Kidney tubule cell (primary cell): Measurements from ENCODE around the gene KCNAB2.

Experiments used
- DNase-seq: peaks from one replicate; pipeline ENCODE4 v3.0.0-alpha.2; 2018; ENCODE audit warnings: low spot score

Gene KCNAB2

GRCh38 chr1:6097824-6098223 is 52.1 kb downstream of the KCNAB2 start:
- no peak for DNase-seq

DNA sequence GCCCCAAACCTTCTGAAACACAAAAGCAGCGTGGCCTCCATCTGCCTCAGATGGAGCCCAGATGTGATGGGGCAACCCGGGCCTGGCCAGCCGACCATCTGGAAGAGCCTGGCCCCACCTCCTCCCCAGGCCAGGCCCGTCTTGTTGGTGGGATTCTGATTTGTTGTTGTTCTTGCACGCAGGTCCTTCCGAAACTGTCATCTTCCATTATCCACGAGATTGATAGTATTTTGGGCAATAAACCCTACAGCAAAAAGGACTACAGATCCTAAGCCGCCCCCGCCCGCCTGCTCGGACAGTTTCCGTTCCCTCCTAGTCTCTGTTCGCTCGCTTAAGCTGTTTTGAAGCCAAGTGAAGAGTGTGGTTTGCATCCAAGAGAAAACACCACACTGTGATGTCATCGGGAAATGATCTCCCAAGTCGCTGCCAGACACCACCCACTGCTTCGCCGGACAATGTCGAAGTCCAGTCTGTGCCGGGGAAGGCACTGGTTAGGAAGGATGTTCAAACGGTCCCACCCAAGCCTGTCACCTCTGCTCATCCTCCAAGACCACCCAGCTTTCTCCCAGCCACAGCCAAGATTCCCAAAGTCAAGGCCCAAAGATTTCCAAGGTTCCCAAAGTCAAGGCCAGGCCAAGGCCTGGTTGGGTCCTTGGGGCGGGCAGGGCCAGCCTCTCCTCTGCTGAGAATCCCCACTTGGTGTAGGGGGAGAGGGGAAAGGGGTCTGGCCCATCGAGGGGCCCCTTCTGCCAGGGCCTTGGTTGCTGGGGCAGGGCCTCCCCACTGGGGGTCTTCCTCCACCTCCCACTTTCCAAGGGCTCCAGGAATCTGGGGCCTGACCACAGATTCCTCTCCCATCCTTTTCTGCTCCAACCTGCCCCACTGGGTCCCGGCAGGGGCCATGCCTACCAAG is 52.9 kb downstream of the KCNAB2 start:
- no peak for DNase-seq

GRCh38 chr1:6099297-6099696 is 53.6 kb downstream of the KCNAB2 start:
- no peak for DNase-seq

DNA sequence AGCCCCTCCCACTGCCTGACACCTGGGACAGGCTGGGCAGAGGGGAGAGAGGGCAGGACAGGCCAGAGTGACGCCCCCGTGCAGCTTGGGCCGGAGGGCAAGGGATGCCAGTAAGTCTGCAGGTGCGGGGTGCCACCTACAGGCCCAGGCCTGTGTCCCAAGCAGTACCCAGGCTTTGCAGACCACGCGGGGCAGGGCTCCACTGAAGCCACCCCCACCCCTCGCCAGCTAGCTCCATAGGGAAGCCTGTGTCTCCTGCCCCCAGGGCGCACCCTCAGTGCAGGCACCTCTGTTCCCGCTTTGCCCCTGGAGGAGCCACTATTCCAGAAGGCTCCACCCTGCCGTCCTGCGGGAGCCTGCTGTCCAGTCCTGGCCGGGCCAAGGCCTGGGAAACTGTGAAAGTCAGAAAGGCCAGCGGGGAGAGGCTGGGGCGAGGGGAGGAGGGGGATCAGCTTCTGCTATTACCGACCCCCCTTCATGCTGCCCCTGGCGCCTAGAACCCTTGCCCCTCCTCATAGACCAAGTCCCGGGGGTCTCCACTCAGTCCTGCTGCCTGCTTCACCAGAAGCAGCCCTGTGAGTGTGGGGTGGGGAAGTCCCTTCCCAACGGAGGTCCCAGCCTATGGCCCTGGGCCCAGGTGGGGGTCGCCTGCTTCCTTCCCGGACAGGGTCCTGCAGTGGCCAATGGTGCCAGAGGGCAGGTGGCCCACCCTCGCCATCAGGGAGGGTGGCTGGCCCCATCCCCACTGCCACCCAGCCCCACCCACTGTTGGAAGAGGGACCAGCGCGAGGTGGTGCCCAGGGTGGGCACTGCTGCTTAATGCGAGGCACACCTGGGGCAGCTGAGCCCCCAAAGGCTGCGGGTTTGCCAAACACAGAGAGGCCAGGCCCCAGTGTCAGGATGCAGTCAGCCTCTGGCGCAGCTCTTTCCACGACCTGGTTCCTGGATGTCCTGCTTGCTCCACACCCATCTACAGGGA is 54.4 kb downstream of the KCNAB2 start:
- no peak for DNase-seq

DNA sequence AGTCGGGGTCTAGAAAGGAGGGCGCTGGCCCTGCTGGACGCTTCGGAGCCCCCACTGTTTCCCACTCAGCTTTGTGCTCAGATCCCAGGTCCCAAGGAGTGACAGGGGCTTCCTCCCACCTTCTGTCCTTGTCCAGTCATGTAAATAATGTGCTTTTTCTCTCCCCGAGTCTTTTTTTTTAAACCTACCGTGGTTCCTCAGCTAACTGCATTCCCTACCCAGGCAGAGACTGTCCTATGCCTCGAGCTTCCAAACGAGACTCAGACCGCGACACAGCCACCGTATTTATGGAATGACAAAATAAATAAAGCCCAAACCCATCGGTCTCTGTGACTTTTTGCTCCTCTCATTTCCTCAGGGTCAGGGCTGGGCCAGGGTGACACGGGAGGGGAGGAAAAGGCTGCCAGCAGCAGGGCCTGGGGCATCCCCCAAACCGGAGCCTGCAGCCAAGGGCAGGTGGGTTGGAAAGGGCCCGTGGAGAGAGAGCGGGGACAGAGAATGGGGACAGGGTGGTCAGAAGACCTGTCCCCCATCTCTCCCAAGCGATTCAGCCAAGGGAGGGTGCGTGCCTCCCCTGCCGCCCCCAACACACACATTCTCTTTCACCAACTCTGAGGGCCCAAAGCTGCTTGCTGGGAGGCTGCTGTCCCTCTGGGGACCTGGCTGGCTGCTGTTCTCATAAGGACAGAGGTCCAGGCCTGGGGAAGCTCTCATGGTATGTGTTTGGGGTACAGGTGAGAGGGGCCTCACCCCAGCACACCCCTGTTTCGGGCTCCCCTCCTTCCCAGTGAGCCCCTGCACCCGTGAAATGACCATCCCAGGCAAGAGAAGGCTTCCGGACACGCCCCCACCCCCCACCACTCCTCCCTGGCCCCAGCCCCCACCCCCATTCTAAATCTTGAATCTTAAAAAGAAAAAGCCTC is 55.4 kb downstream of the KCNAB2 start:
- no peak for DNase-seq

DNA sequence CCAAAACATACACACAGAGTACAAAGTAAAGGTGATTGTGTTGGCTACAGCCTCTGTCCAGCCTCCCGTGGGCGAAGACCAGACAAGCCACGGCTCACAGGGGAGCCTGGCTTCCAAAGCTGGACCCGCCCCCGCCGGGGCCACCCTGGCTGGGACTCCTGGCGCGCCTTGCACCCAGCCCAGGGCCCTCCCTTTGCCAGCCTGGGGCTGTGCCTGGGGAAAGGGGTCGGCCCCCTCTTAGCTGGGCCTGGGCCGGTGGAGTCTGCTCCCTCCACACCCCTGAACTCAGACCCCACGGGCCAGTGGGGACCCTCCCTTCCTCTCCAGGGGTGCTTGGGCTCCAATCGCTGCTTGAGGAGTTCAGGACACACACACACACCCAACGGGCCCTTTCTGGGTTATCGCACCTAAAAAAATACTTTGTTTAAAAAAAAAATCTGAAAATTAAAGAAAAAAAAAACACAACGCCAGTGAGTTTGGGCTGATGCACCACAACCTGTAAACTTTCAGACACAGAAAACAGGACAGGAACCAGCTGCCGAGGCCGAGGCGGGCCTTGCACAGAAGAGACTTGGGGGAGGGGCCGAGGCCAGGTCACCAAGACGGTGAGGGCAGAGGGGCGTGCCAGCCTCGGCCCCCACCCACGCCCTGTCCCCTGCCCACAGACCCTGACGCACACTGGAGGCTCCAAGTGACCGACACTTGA is 56.3 kb downstream of the KCNAB2 start:
- no peak for DNase-seq

- DNase-seq = no peak
Measured at GRCh38 chr1:6102532-6102845, 56.8 kb downstream of the KCNAB2 start.

DNA sequence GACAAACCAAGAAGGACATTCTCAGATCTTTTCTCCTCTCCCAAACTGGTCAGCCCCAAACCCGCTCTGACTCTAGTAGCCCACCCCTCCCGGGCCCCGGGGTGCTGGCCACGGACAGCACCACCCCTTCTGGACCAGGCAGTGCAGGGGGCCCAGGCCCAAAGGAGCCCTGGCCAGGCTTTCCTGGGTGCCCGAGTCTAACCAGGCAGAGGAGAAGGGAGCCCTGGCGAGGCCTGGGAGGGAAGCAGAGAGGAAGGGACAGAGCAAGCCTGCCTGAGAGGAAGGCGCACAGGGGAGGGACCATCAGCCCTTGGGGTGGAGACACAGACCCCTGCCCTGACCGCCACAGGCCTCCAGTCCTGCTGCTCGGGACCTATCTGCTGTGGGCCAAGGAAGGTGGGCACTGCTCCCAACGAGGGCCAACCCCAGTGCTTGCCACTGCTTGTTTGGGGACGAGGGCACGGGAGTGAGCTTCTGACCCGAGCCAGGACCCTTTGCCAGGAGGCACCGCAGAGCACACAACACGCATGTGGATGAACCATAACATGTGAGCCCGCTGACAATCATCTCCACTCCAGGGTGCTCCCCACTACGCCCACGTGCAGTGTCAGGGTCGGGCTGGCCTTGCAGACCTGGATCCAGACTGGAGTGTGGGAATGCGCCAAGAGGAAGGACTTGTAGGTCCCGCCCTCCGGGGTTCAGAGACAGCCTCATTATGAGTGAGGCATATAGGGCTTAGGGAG is 57.6 kb downstream of the KCNAB2 start:
- DNase-seq = no peak

DNA sequence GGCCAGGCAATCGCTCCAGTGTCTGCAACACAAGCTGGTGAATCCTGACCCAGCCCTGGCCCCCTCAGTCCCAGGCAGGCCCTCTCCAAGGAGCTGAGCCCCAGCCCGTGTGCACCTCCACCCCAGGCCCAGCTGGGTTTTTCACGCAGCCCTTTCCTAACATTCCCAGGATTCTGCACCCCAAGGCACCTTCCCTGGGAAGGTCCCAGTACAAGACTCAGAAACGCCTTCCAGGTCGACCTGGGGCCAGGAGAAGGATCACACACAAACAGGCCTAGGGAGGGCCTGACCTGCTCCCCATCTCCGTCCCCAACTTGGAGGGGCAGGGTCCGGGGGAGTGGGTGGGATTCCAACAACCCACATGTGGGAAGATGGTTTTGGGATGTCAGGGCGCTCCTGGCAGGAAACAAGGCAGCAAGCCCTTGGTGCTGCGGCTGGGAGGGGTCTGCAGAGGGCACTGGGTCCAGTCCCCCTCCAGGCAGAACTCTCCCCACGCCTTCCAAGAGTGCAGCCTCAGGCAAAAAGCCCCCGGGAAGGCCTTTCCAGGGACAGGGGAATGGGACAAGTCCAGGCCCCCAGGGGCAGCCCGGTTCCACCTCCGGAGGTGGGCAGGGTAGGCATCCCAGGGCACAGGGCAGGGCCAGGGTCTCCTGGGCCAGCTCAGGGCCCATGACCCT is 58.3 kb downstream of the KCNAB2 start:
- DNase-seq = no peak

DNA sequence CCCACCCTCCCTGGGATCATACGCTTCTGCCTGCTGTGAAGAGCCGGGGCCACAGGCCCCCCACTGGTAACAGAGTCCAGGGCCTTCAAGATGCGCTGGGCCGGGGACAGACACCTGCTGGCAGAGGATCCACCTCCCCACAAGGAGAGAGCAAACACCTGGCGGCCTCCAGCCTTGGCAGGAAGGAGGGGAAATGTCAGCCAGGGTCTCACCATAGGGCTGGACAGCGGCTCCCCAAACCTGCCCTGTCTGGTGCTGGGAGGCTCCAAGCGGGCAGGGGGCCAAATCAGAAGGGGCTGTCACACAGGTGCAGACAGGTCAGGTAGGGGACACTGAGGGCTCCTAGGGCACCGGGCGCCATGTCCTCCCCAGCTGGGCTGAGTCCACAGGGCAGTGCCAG is 58.9 kb downstream of the KCNAB2 start:
- no peak for DNase-seq

DNA sequence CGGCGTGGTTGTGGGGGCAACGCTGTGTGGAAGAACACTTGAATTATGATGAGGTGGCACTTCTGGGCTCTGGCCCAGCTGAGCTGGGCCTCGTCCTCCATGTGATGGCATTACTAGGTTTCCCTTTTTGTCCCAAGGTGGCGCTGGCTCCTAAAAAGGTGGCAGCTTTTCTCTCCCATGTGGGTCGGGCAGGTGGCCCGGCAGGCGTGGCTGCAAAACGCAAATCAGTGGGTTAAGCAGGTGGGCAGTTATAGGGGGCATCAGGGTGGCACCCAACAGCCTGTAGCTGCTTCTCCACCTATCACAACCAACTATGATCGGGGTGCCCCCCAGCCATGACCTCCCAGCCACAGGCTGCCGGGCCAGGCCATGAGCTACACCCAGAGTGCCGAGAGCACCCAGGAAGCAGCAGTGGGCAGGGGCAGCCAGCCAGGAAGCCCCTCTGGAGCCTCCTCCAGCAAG is 59.6 kb downstream of the KCNAB2 start:
- no peak for DNase-seq

DNA sequence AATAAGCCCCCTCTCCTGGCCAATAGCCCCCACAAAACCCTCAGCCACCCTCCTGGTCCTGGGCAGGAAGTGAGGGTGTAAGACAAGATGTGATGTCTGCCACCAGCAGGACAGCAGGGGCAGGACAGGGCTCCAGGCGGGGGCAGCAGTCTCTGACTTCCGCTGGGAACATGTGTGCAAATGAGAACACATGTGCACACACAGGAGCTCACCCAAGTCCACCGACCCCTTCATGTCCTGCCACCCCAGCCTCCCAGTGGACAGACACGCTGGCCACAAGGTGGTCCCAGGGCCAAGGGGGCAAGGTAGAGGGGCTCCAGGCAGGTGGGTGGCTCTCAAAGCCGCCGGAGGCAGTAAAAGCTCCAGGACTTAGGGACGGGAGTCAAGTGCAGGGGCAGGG is 60.1 kb downstream of the KCNAB2 start:
- DNase-seq = no peak

DNA sequence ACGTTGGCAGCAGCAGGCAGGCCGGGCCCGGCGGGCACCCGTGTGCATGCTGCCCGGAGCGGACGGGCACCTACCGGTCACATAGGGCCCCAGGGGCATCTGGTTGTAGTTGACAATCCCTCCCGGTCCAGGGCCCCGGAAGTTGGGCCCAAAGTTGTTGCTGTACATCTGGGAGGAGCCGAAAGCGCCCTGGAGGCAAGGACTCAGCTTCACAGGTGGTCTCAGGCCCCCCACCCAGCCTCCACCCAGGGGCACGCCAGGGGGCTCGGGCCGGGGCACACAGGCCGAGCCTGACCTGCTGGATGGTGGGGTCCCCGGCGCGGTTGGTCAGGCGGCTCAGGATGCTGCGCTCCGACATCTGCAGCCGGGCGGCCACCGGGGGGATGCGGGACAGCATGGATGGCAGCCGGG is 60.6 kb downstream of the KCNAB2 start:
- DNase-seq = no peak

DNA sequence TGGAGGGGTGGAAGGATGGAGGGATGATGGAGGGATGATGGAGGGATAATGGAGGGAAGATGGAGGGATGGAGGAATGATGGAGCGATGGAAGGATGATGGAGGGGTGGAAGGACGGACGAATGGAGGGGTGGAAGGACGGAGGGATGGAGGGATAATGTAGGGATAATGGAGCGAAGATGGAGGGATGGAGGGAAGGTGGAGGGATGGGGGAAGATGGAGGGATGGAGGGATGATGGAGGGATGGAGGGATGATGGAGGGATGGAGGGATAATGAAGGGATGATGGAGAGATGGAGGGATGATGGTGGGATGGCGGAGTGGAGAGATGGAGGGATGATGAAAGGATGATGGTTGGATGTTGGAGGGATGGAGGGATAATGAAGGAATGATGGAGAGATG is 61.3 kb downstream of the KCNAB2 start:
- DNase-seq = no peak

- no peak for DNase-seq
Measured at GRCh38 chr1:6107409-6108356, 62.0 kb downstream of the KCNAB2 start.

DNA sequence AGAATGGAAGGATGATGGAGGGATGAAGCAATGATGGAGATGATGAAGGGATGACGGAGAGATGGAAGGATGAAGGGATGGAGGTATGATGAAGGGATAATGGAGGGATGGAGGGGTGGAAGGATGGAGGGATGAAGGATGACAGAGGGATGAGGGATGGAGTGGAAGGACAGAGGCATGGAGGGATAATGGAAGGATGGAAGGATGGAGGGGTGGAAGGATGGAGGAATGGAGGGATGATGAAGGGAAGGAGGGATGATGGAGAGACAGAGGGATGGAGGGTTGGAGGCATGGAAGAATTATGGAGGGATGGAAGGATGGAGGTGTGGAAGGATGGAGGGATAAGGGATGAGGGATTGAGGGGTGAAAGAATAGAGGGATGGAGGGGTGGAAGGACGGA is 62.8 kb downstream of the KCNAB2 start:
- no peak for DNase-seq

GRCh38 chr1:6108937-6109614 is 63.4 kb downstream of the KCNAB2 start:
- DNase-seq = peak; percentile 69

- no peak for DNase-seq
Measured at GRCh38 chr1:6109688-6110087, 64.0 kb downstream of the KCNAB2 start.
